Cardiac muscle cell (in vitro differentiated cells and primary cell): ENCODE results near the gene SLC23A2. TPM values are rescaled to one million over a fixed set of nuclear protein-coding genes. Genes with fewer than 3 reads are reported as not detected.

Source experiments
- DNase-seq, 2 donors: peaks; one replicate each; pipeline versions ENCODE4 v3.0.0 to v3.0.0-alpha.2; 2010 to 2017; ENCODE audit warnings: low read depth in 1 of 2, low spot score in 1 of 2
- H3K27ac ChIP-seq: fragments of 200-600 bp; sonication (generic); 2 replicates; pipeline ENCODE4 v1.5.1; 2016
- H3K27me3 ChIP-seq: fragments of 200-600 bp; sonication (generic); 2 replicates; pipeline ENCODE4 v1.6.0; 2016; ENCODE audit warnings: control low read depth
- H3K36me3 ChIP-seq: fragments of 200-600 bp; sonication (generic); 2 replicates; pipeline ENCODE4 v1.5.1; 2016; ENCODE audit warnings: control low read depth
- H3K4me1 ChIP-seq: fragments of 200-600 bp; sonication (generic); 2 replicates; pipeline ENCODE4 v1.8.1; 2017; ENCODE audit warnings: low read depth, mild to moderate bottlenecking, mixed run types
- H3K4me3 ChIP-seq: fragments of 200-600 bp; sonication (generic); 2 replicates; pipeline ENCODE4 v1.5.1; 2016; ENCODE audit warnings: mild to moderate bottlenecking
- H3K9me3 ChIP-seq: fragments of 200-600 bp; sonication (generic); 2 replicates; pipeline ENCODE4 v1.5.1; 2017; ENCODE audit warnings: low read depth, mild to moderate bottlenecking, control low read depth
- CTCF ChIP-seq: IDR thresholded peaks from 2 replicates; pipeline ENCODE4 v1.5.1; 2012; ENCODE audit warnings: low read depth, mild to moderate bottlenecking, low read length
- polyA plus RNA-seq: library from polyadenylated mRNA; unstranded; fragments of >200 nt; fragmentation: Nextera tagmentation; extraction: Ambion mirVana; gene quantifications from 2 replicates; pipeline ENCODE4 v1.2.1, GENCODE V29; 2016
- total RNA-seq: library from RNA; depleted of rRNA; stranded (reverse); fragments of >200 nt; gene quantifications from 2 replicates; pipeline ENCODE4 v1.2.3, GENCODE V29; 2016

Gene SLC23A2
- total and polyA plus RNA-seq, 2 experiments from 2014 or later = 5.9 to 10.6 TPM

GRCh38 chr20:4912380-4913142 is 88.7 kb downstream of the SLC23A2 start:
- no peaks in the 10 kb centered on the region for H3K36me3 ChIP-seq
- H3K4me3 ChIP-seq = no peak overlapping the region
- H3K9me3 ChIP-seq = no peaks in the 10 kb centered on the region
- no peak for TF ChIP-seq CTCF
- no peak for DNase-seq
- no peak overlapping the region for H3K27ac ChIP-seq
- H3K4me1 ChIP-seq = no peaks in the 10 kb centered on the region
- no peaks in the 10 kb centered on the region for H3K27me3 ChIP-seq

GRCh38 chr20:4910951-4911350 is 90.4 kb downstream of the SLC23A2 start:
- Histone ChIP-seq H3K27ac (no peak overlapping the region), H3K4me1 (no peaks in the 10 kb centered on the region), H3K4me3 (no peak overlapping the region), H3K9me3 (no peaks in the 10 kb centered on the region), H3K36me3 (no peaks in the 10 kb centered on the region), H3K27me3 (no peaks in the 10 kb centered on the region)
- no peak for DNase-seq
- TF ChIP-seq CTCF = no peak

- H3K4me1 ChIP-seq = no peaks in the 10 kb centered on the region
- H3K36me3 ChIP-seq = no peaks in the 10 kb centered on the region
- H3K9me3 ChIP-seq = no peaks in the 10 kb centered on the region
- H3K4me3 ChIP-seq = no peak overlapping the region
- no peak overlapping the region for H3K27ac ChIP-seq
- no peaks in the 10 kb centered on the region for H3K27me3 ChIP-seq
- DNase-seq = peak in 1 of 2 donors; percentile 37
- TF ChIP-seq CTCF = no peak
Measured at GRCh38 chr20:4905613-4906012, 95.7 kb downstream of the SLC23A2 start.

GRCh38 chr20:4905195-4905594 is 96.1 kb downstream of the SLC23A2 start:
- Histone ChIP-seq H3K9me3 (no peaks in the 10 kb centered on the region), H3K27me3 (no peaks in the 10 kb centered on the region), H3K4me1 (no peaks in the 10 kb centered on the region), H3K27ac (no peak overlapping the region), H3K4me3 (no peak overlapping the region), H3K36me3 (no peaks in the 10 kb centered on the region)
- DNase-seq = no peak
- TF ChIP-seq CTCF = no peak

GRCh38 chr20:4904127-4904860 is 97.0 kb downstream of the SLC23A2 start:
- Histone ChIP-seq H3K36me3 (no peaks in the 10 kb centered on the region), H3K9me3 (no peaks in the 10 kb centered on the region), H3K4me1 (no peaks in the 10 kb centered on the region), H3K27ac (no peak overlapping the region), H3K27me3 (no peaks in the 10 kb centered on the region), H3K4me3 (no peak overlapping the region)
- no peak for DNase-seq
- no peak for TF ChIP-seq CTCF
